GM12891 (cell line): ENCODE data around the gene MAZ.

Experiments
- DNase-seq: peaks from one replicate; pipeline ENCODE4 v3.0.0; 2011; ENCODE audit warnings: low spot score; ENCODE audit not compliant: insufficient read length
- FAIRE-seq: peaks from 2 replicates; lab custom pipeline; 2011; peaks lifted over from hg19 to GRCh38; lab: Jason Lieb, UNC
- PAX5 ChIP-seq: IDR thresholded peaks from 2 replicates; pipeline ENCODE4 v1.6.1; 2011; ENCODE audit warnings: low read length, moderate library complexity, mild to moderate bottlenecking; ENCODE audit not compliant: insufficient read depth, severe bottlenecking
- POLR2A ChIP-seq: IDR thresholded peaks from 2 replicates; pipeline ENCODE4 v1.6.1; 2011; ENCODE audit warnings: low read depth, low read length, control low read depth
- POLR2AphosphoS5 ChIP-seq: IDR thresholded peaks from 2 replicates; pipeline ENCODE4 v1.6.1; 2011; ENCODE audit warnings: low read depth, low read length, control low read depth
- POU2F2 ChIP-seq: IDR thresholded peaks from 2 replicates; pipeline ENCODE4 v1.6.1; 2011; ENCODE audit warnings: low read depth, mild to moderate bottlenecking, control low read depth, low read length, moderate library complexity
- SPI1 ChIP-seq: IDR thresholded peaks from 2 replicates; pipeline ENCODE4 v1.6.1; 2011; ENCODE audit warnings: low read depth, low read length, control low read depth
- TAF1 ChIP-seq: IDR thresholded peaks from 2 replicates; pipeline ENCODE4 v1.6.1; 2011; ENCODE audit warnings: low read depth, low read length, control low read depth

The MAZ gene

GRCh38 chr16:29841631-29842030, 35.3 kb downstream of the MAZ start:
- DNase-seq, result no peak
- FAIRE-seq, result no peak
- no peak for TF ChIP-seq POU2F2
- TF ChIP-seq TAF1, result no peak
- TF ChIP-seq POLR2A, result no peak
- no peak for TF ChIP-seq SPI1

GRCh38 chr16:29842732-29843346, 36.5 kb downstream of the MAZ start:
- no peak for TF ChIP-seq POLR2A
- no peak for TF ChIP-seq POU2F2
- DNase-seq (no peak), FAIRE-seq (peak; percentile 9)

GRCh38 chr16:29843931-29844330, 37.6 kb downstream of the MAZ start:
- TF ChIP-seq POLR2AphosphoS5, result no peak
- no peak for TF ChIP-seq SPI1
- no peak for TF ChIP-seq TAF1
- TF ChIP-seq PAX5, result no peak
- no peak for TF ChIP-seq POLR2A
- no peak for TF ChIP-seq POU2F2
- no peak for FAIRE-seq
- DNase-seq, result no peak

GRCh38 chr16:29844575-29845331, 38.4 kb downstream of the MAZ start:
- no peak for TF ChIP-seq POU2F2
- no peak for TF ChIP-seq POLR2AphosphoS5
- no peak for TF ChIP-seq TAF1
- no peak for TF ChIP-seq POLR2A
- TF ChIP-seq PAX5, result no peak
- TF ChIP-seq SPI1, result no peak
- no peak for FAIRE-seq
- DNase-seq, result no peak

DNA sequence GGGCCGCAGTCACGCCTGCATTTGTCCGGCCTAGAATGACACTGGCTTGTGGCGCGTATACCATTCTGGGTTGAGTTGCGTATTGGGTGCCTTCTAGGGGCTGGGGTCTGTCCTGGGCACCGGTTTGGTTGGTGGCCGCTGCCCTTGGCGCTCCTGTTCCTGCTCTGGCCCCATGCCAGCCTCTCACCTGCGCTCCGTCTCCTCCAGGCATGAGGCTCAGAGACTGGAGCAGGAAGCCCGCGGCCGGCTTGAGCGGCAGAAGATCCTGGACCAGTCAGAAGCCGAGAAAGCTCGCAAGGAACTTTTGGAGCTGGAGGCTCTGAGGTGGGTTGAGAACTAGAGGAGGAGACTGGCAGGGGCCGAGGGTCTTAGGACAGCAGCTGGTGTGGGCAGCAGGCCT, 39.3 kb downstream of the MAZ start:
- TF ChIP-seq POLR2A (no peak), TAF1 (no peak), SPI1 (no peak), POU2F2 (no peak), POLR2AphosphoS5 (no peak), PAX5 (no peak)
- DNase-seq (no peak), FAIRE-seq (no peak)

GRCh38 chr16:29848420-29849297, 42.3 kb downstream of the MAZ start:
- TF ChIP-seq POLR2A, result no peak
- TF ChIP-seq PAX5, result no peak
- TF ChIP-seq POU2F2, result no peak
- TF ChIP-seq TAF1, result no peak
- no peak for TF ChIP-seq POLR2AphosphoS5
- TF ChIP-seq SPI1, result no peak
- DNase-seq (peak; percentile 77), FAIRE-seq (peak; percentile 92)

DNA sequence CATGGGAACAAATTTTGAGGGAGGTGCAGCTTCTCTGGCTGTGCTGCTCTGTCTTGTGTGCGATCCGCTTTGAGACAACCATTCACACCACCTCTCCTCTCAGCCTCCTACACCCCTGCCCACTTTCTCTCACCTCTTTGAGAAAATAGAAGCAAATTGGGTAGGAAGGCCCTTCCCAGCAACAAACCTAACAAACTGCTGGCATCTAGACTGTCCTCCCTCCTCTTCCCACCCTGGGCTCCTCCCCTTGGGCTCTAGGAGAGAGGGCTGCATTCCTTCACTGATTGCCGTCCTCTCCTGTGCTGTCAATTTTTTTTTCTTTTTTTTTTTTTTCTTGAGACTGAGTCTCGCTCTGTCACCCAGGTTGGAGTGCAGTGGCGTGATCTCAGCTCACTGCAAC, 43.2 kb downstream of the MAZ start:
- DNase-seq (no peak), FAIRE-seq (no peak)
- TF ChIP-seq POLR2AphosphoS5 (no peak), PAX5 (no peak), TAF1 (no peak), POU2F2 (no peak), POLR2A (no peak), SPI1 (no peak)

GRCh38 chr16:29850998-29851397, 44.7 kb downstream of the MAZ start:
- no peak for FAIRE-seq
- no peak for DNase-seq
- no peak for TF ChIP-seq POLR2AphosphoS5
- TF ChIP-seq PAX5, result no peak
- TF ChIP-seq POU2F2, result no peak
- TF ChIP-seq POLR2A, result no peak
- TF ChIP-seq SPI1, result no peak
- TF ChIP-seq TAF1, result no peak

GRCh38 chr16:29852654-29853053, 46.3 kb downstream of the MAZ start:
- no peak for TF ChIP-seq POU2F2
- no peak for TF ChIP-seq POLR2AphosphoS5
- DNase-seq, result no peak
- FAIRE-seq, result no peak
